ENCODE results near the gene PGAP3.

The PGAP3 gene

GRCh38 chr17:39672522-39673334 lies 15.1 kb downstream of the PGAP3 start:
- no peak for DNase-seq (ENCODE audit: low read depth in 1 of 2, low spot score in 1 of 2)

GRCh38 chr17:39671651-39672521 lies 16.0 kb downstream of the PGAP3 start:
- DNase-seq (ENCODE audit: low read depth in 1 of 2, low spot score in 1 of 2), result no peak

GRCh38 chr17:39670746-39671145 lies 17.1 kb downstream of the PGAP3 start:
- no peak for DNase-seq (ENCODE audit: low read depth in 1 of 2, low spot score in 1 of 2)

GRCh38 chr17:39669897-39670735 lies 17.7 kb downstream of the PGAP3 start:
- DNase-seq (ENCODE audit: low read depth in 1 of 2, low spot score in 1 of 2), result no peak

- DNase-seq (ENCODE audit: low read depth in 1 of 2, low spot score in 1 of 2), result peak; percentile 38 to 69
These were observed 19.6 kb downstream of the PGAP3 start, which contains the start of gene PNMT for GRCh38 chr17:39667945-39668924. Gene PNMT, plus strand, starts transcription at chr17:39668453. Its CDS starts 23 bp downstream, at chr17:39668476.

- no peak for DNase-seq (ENCODE audit: low read depth in 1 of 2, low spot score in 1 of 2)
These were observed 20.5 kb downstream of the PGAP3 start for GRCh38 chr17:39667262-39667944.

GRCh38 chr17:39666601-39667261 lies 21.1 kb downstream of the PGAP3 start:
- no peak for DNase-seq (ENCODE audit: low read depth in 1 of 2, low spot score in 1 of 2)

GRCh38 chr17:39666231-39666600 lies 21.6 kb downstream of the PGAP3 start:
- no peak for DNase-seq (ENCODE audit: low read depth in 1 of 2, low spot score in 1 of 2)

- DNase-seq (ENCODE audit: low read depth in 1 of 2, low spot score in 1 of 2), result no peak
These were observed 22.1 kb downstream of the PGAP3 start for GRCh38 chr17:39665642-39666224.

GRCh38 chr17:39664581-39665561 lies 23.0 kb downstream of the PGAP3 start, which contains the start of gene TCAP:
Gene TCAP, plus strand, starts transcription at chr17:39665349. Its CDS starts 11 bp downstream, at chr17:39665360.
- DNase-seq (ENCODE audit: low read depth in 1 of 2, low spot score in 1 of 2), result no peak

- DNase-seq (ENCODE audit: low read depth in 1 of 2, low spot score in 1 of 2), result no peak
These were observed 23.9 kb downstream of the PGAP3 start for GRCh38 chr17:39663688-39664580.

- no peak for DNase-seq (ENCODE audit: low read depth in 1 of 2, low spot score in 1 of 2)
These were observed 24.5 kb downstream of the PGAP3 start for GRCh38 chr17:39663340-39663687.

- DNase-seq (ENCODE audit: low read depth in 1 of 2, low spot score in 1 of 2), result no peak
These were observed 25.1 kb downstream of the PGAP3 start for GRCh38 chr17:39662551-39663339.

GRCh38 chr17:39661744-39662541 lies 25.9 kb downstream of the PGAP3 start:
- DNase-seq (ENCODE audit: low read depth in 1 of 2, low spot score in 1 of 2), result no peak

All from stimulated activated CD4-positive, alpha-beta T cell treated with anti-CD3 and anti-CD28 coated beads, Interleukin-15, amount 100 ng/mL, for 1 hour (primary cell).